ENCODE results near the gene GPALPP1. TPM values are rescaled to one million over a fixed set of nuclear protein-coding genes. Genes with fewer than 3 reads are reported as not detected.

The GPALPP1 gene
- total RNA-seq, 1 donor from 2014 or later = 35.8 TPM

Other genes starting within 250 kb of the GPALPP1 start
- 6.6 and 7.8 TPM in 2 replicates for gene NUFIP1, start 67 bp upstream of the GPALPP1 start, total RNA-seq
- gene GTF2F2, start 131.0 kb downstream of the GPALPP1 start, total RNA-seq = 19.4 and 19.8 TPM in 2 replicates
- gene KCTD4, start 211.5 kb downstream of the GPALPP1 start, total RNA-seq = not detected in 2 replicates